ENCODE data around the gene TEKT3. TPM values are rescaled to one million over a fixed set of nuclear protein-coding genes. Genes with fewer than 3 reads are reported as not detected.

The TEKT3 gene
- total and polyA plus RNA-seq, 9 of the 15 experiments (the other 6 are each of a cell fraction or from before 2014, with no cell fraction given) = not detected

DNA sequence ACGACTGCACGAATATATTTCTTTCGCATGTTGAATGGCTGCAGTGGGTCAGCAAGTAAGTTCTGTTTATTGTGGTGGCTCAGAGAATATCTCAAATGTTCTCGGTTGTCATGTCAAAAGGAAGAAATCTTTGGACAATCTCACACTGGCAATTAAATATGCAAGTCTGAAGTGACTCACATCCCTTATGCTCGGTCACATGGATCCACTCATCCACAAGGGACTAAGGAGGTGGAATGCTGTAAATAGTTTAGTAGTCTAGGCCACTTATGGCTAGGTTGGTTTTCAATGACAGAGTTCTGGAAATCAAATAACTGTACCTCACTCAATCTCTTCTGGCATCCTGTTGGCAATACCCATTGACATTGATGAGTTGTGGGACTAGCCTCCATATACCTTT, 43.2 kb downstream of the TEKT3 start (continued):
- TF ChIP-seq SMARCA5 (IDR thresholded peaks at IDR 0.05) = no peak
- no peak for TF ChIP-seq ZNF212 (CRISPR knock-in tag; IDR thresholded peaks at IDR 0.05)
- no peak for TF ChIP-seq MTA1 (IDR thresholded peaks at IDR 0.05; ENCODE audit: borderline replicate concordance)
- no peak for TF ChIP-seq DNMT1 (IDR thresholded peaks at IDR 0.05)
- TF ChIP-seq CAMTA2 (CRISPR knock-in tag; conservative IDR thresholded peaks at IDR 0.05) = no peak

DNA sequence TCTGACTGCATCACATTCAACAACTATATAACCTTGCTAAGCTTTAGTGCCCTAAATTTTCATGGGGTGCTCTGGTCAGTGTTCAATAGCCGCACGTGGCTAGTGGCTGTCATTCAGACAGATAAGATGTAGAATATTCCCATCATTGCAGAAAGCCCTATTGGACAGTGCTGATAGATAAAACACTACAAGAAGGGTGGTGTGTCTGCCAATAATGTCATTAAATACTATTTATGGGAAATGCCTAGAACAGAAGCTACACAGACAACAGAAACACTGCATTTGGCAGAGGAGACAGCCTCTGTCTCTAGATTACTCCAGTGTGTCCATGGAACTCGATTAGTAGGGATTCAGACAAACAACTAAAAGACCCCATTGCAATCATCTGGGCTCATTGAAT, 47.8 kb downstream of the TEKT3 start:
- Histone ChIP-seq H3K4me2 (ENCODE audit: insufficient read depth, low read length) (no peak overlapping the region), H3K9ac (ENCODE audit: insufficient read depth in 1 of 2, low read depth in 2 of 2, low read length in 2 of 2) (no peak overlapping the region), H3K9me3 (replicated peaks; ENCODE audit: control insufficient read depth, insufficient read depth, low read depth, low read length) (no peaks in the 10 kb centered on the region), H2AFZ (ENCODE audit: low read depth, low read length) (no peak overlapping the region), H3K27me3 (ENCODE audit: control insufficient read depth in 2 of 2, insufficient read depth in 2 of 2, low read length in 2 of 2) (no peaks in the 10 kb centered on the region), H3K4me1 (replicated peaks in 1 of 2; ENCODE audit: control insufficient read depth in 2 of 2, insufficient read depth in 2 of 2, low read length in 2 of 2) (peaks cover 0 to 6% of the 10 kb centered on the region in 2 experiments; a peak in 2 of 5 replicates), H3K79me2 (ENCODE audit: control insufficient read depth, insufficient read depth, low read length) (no peaks in the 10 kb centered on the region), H3K36me3 (ENCODE audit: control insufficient read depth, insufficient read depth, low read length) (no peaks in the 10 kb centered on the region), H3K27ac (ENCODE audit: extremely low read depth, low read depth, low read length) (no peak overlapping the region), H4K20me1 (replicated peaks; ENCODE audit: control insufficient read depth, insufficient read depth, low read length) (no peaks in the 10 kb centered on the region), H3K9me1 (ENCODE audit: control insufficient read depth, insufficient read depth, low read length) (no peaks in the 10 kb centered on the region), H3K4me3 (no peak overlapping the region)
- in situ Hi-C loops (cut with MboI) (no loop called here), intact Hi-C loops (cut with micrococcal nuclease) (no loop called here)
- DNase-seq (ENCODE audit: extremely low read depth in 1 of 4, low spot score in 3 of 4) (no peak), FAIRE-seq (no peak), ATAC-seq (no peak)
- TF ChIP-seq, protein P1, sequence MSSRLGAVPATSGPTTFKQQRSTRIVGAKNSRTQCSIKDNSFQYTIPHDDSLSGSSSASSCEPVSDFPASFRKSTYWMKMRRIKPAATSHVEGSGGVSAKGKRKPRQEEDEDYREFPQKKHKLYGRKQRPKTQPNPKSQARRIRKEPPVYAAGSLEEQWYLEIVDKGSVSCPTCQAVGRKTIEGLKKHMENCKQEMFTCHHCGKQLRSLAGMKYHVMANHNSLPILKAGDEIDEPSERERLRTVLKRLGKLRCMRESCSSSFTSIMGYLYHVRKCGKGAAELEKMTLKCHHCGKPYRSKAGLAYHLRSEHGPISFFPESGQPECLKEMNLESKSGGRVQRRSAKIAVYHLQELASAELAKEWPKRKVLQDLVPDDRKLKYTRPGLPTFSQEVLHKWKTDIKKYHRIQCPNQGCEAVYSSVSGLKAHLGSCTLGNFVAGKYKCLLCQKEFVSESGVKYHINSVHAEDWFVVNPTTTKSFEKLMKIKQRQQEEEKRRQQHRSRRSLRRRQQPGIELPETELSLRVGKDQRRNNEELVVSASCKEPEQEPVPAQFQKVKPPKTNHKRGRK (tag; IDR thresholded peaks at IDR 0.05) = no peak
- TF ChIP-seq ZNF785 (CRISPR knock-in tag; IDR thresholded peaks at IDR 0.05) = no peak
- TF ChIP-seq ZNF57 (CRISPR knock-in tag; IDR thresholded peaks at IDR 0.05) = no peak
- TF ChIP-seq TARDBP (IDR thresholded peaks at IDR 0.05) = no peak
- no peak for TF ChIP-seq PHB2 (IDR thresholded peaks at IDR 0.05; ENCODE audit: low read depth)
- no peak for TF ChIP-seq PHTF2 (CRISPR knock-in tag; IDR thresholded peaks at IDR 0.05)
- no peak for TF ChIP-seq DACH1 (IDR thresholded peaks at IDR 0.05; ENCODE audit: partially characterized antibody)
- TF ChIP-seq, protein P2, sequence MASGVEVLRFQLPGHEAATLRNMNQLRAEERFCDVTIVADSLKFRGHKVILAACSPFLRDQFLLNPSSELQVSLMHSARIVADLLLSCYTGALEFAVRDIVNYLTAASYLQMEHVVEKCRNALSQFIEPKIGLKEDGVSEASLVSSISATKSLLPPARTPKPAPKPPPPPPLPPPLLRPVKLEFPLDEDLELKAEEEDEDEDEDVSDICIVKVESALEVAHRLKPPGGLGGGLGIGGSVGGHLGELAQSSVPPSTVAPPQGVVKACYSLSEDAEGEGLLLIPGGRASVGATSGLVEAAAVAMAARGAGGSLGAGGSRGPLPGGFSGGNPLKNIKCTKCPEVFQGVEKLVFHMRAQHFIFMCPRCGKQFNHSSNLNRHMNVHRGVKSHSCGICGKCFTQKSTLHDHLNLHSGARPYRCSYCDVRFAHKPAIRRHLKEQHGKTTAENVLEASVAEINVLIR (CRISPR knock-in tag; IDR thresholded peaks at IDR 0.05) = no peak
- TF ChIP-seq, protein P3, sequence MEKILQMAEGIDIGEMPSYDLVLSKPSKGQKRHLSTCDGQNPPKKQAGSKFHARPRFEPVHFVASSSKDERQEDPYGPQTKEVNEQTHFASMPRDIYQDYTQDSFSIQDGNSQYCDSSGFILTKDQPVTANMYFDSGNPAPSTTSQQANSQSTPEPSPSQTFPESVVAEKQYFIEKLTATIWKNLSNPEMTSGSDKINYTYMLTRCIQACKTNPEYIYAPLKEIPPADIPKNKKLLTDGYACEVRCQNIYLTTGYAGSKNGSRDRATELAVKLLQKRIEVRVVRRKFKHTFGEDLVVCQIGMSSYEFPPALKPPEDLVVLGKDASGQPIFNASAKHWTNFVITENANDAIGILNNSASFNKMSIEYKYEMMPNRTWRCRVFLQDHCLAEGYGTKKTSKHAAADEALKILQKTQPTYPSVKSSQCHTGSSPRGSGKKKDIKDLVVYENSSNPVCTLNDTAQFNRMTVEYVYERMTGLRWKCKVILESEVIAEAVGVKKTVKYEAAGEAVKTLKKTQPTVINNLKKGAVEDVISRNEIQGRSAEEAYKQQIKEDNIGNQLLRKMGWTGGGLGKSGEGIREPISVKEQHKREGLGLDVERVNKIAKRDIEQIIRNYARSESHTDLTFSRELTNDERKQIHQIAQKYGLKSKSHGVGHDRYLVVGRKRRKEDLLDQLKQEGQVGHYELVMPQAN (IDR thresholded peaks at IDR 0.05; ENCODE audit: borderline replicate concordance) = no peak
- no peak for TF ChIP-seq ZEB2 (IDR thresholded peaks at IDR 0.05)
- no peak for TF ChIP-seq ZNF217 (CRISPR knock-in tag; IDR thresholded peaks at IDR 0.05)
- TF ChIP-seq, protein P4, sequence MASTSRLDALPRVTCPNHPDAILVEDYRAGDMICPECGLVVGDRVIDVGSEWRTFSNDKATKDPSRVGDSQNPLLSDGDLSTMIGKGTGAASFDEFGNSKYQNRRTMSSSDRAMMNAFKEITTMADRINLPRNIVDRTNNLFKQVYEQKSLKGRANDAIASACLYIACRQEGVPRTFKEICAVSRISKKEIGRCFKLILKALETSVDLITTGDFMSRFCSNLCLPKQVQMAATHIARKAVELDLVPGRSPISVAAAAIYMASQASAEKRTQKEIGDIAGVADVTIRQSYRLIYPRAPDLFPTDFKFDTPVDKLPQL (IDR thresholded peaks at IDR 0.05; ENCODE audit: extremely low read depth, insufficient read length) = no peak
- TF ChIP-seq ZNF133 (CRISPR knock-in tag; IDR thresholded peaks at IDR 0.05) = no peak
- TF ChIP-seq TEAD2 (tag; IDR thresholded peaks at IDR 0.05) = no peak
- no peak for TF ChIP-seq CBX3 (IDR thresholded peaks at IDR 0.05; ENCODE audit: borderline replicate concordance in 1 of 2, low read length in 2 of 2)
- TF ChIP-seq FOXJ3 (CRISPR knock-in tag; IDR thresholded peaks at IDR 0.05) = no peak
- POLR2A ChIA-PET = interaction anchor here (0.9 kb wide), 1 partner anchor 22 kb away, joined by 3 read pairs; no protein-coding TSS in a partner anchor
- no TSS peak for BruUV-seq (replicated peaks)
- CTCF ChIA-PET (ENCODE audit: low intra/inter-chr PET ratio) = no interaction called here
- 24% methylated on average over 3 of the region's 3 CpGs for WGBS (ENCODE audit: insufficient coverage, low coverage, missing lambda C conversion rate)

All from K562 (cell line).